ENCODE data around the gene MYBPHL. TPM values are rescaled to one million over a fixed set of nuclear protein-coding genes. Genes with fewer than 3 reads are reported as not detected.

The MYBPHL gene
- total and polyA plus RNA-seq, 12 donors, result 0.23 to 2.7 (median 0.51) TPM; not detected in 1

DNA sequence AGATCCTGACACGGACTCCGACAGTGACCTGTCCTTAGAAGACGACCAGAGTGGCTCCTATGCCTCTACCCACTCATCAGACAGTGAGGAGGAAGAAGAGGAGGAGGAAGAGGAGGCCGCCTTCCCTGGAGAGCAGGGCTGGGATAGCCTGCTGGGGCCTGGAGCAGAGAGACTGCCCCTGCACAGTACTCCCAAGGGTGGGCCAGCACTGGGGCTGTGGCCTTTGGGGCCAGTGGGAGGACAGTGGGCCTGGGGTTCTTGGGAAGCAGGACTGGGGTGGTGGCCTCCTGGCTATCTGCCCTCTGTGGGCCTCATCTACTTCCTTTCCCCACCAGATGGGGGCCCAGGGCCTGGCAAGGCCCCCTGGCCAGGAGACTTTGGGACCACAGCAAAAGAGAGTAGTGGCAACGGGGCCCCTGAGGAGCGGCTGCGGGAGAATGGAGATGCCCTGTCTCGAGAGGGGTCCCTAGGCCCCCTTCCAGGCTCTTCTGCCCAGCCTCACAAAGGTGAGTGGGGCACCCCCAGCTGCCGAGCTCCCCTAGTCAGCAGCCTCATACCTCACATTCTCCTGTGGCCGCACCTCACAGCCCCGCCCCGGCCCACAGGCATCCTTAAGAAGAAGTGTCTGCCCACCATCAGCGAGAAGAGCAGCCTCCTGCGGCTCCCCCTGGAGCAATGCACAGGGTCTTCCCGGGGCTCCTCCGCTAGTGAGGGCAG lies 33.8 kb downstream of the MYBPHL start:
- ATAC-seq (no peak), DNase-seq (no peak)
- peaks cover 0 to 11% (median 0%) of the 10 kb centered on the region in 9 donors for H3K4me1 ChIP-seq
- no peaks in the 10 kb centered on the region for H3K27me3 ChIP-seq
- no peak overlapping the region for H3K27ac ChIP-seq
- H3K9me3 ChIP-seq, result no peaks in the 10 kb centered on the region
- no peaks in the 10 kb centered on the region for H3K36me3 ChIP-seq
- TF ChIP-seq, protein P1, sequence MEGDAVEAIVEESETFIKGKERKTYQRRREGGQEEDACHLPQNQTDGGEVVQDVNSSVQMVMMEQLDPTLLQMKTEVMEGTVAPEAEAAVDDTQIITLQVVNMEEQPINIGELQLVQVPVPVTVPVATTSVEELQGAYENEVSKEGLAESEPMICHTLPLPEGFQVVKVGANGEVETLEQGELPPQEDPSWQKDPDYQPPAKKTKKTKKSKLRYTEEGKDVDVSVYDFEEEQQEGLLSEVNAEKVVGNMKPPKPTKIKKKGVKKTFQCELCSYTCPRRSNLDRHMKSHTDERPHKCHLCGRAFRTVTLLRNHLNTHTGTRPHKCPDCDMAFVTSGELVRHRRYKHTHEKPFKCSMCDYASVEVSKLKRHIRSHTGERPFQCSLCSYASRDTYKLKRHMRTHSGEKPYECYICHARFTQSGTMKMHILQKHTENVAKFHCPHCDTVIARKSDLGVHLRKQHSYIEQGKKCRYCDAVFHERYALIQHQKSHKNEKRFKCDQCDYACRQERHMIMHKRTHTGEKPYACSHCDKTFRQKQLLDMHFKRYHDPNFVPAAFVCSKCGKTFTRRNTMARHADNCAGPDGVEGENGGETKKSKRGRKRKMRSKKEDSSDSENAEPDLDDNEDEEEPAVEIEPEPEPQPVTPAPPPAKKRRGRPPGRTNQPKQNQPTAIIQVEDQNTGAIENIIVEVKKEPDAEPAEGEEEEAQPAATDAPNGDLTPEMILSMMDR (IDR thresholded peaks at IDR 0.05), result no peak
- WGBS, 2 donors, result 86 to 90% methylated on average over 16 of the region's 16 CpGs
- intact Hi-C loops (cut with DNase I), result loop anchor here in 1 of 10 donors (10.0 kb wide), 1 partner anchor 252 kb away; no protein-coding TSS in a partner anchor
- no peak overlapping the region for H3K4me3 ChIP-seq

DNA sequence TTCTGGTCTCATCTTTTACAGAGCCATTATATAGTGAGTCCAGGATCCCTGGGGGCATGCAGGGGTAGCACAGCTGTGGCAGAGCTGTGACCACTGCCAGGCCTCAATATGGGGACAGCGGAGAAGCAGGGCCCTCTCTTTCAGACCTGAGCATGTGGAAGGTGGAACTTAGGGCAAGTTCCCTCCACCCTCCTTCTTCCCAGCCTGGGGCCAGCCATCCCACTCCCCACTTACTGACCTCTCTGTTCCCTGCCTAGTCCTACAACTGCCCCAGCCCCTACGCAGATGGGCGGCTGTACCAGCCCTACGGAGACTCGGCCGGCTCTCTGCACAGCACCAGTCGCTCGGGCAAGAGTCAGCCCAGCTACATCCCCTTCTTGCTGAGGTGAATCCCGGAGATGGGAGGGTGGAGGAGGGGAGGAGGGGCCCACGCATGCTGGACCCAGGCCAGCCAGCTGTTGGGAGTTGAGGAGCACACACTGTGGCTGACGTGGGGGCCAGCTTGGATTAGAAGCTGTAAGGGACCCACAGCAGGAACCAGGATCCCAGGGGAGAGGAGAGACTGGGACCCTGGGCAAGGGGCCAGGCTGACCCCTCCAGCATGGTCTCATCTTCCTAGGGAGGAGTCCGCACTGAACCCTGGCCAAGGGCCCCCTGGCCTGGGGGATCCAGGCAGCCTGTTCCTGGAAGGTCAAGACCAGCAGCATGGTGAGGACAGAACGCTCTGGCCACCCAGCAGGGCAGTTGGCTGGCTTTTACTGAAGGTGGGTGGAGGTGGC lies 34.6 kb downstream of the MYBPHL start:
- TF ChIP-seq, protein P1 (IDR thresholded peaks at IDR 0.05), result no peak
- H3K27me3 ChIP-seq, result no peaks in the 10 kb centered on the region
- no peaks in the 10 kb centered on the region for H3K9me3 ChIP-seq
- no peak overlapping the region for H3K27ac ChIP-seq
- intact Hi-C loops (cut with DNase I), result loop anchor here in 1 of 10 donors (10.0 kb wide), 1 partner anchor 253 kb away; no protein-coding TSS in a partner anchor
- peak in 1 of 2 donors; percentile 56 for DNase-seq
- 76 to 86% methylated on average over 13 of the region's 13 CpGs for WGBS, 2 donors
- H3K36me3 ChIP-seq, result no peaks in the 10 kb centered on the region
- peak in 2 of 8 donors; percentile 19 to 38 for ATAC-seq
- H3K4me1 ChIP-seq, result peaks cover 0 to 5% (median 0%) of the 10 kb centered on the region in 9 donors
- H3K4me3 ChIP-seq, result no peak overlapping the region

DNA sequence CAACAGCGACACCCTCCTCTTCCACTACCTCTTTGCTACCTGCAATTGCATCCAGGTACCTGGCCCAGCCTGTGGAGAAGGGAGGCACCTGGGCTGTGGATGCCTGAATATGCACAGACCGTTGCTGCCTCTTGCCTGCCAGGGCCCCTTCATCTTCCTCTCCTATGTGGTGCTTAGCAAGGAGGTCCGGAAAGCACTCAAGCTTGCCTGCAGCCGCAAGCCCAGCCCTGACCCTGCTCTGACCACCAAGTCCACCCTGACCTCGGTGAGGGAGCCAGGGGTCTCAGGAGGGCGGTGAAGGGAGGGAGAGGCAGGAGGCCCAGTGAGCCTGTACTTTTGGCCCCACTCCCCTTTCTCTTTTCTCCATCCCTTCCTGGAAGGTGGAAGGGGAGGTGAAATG lies 35.4 kb downstream of the MYBPHL start:
- ATAC-seq (no peak), DNase-seq (no peak)
- TF ChIP-seq, protein P1 (IDR thresholded peaks at IDR 0.05), result no peak
- Histone ChIP-seq H3K4me1 (peaks cover 0 to 4% (median 0%) of the 10 kb centered on the region in 9 donors), H3K27me3 (no peaks in the 10 kb centered on the region), H3K27ac (no peak overlapping the region), H3K9me3 (no peaks in the 10 kb centered on the region), H3K4me3 (no peak overlapping the region), H3K36me3 (no peaks in the 10 kb centered on the region)
- intact Hi-C loops (cut with DNase I), result loop anchor here in 1 of 10 donors (10.0 kb wide), 1 partner anchor 253 kb away; no protein-coding TSS in a partner anchor
- 87 to 94% methylated on average over 6 of the region's 6 CpGs for WGBS, 2 donors

DNA sequence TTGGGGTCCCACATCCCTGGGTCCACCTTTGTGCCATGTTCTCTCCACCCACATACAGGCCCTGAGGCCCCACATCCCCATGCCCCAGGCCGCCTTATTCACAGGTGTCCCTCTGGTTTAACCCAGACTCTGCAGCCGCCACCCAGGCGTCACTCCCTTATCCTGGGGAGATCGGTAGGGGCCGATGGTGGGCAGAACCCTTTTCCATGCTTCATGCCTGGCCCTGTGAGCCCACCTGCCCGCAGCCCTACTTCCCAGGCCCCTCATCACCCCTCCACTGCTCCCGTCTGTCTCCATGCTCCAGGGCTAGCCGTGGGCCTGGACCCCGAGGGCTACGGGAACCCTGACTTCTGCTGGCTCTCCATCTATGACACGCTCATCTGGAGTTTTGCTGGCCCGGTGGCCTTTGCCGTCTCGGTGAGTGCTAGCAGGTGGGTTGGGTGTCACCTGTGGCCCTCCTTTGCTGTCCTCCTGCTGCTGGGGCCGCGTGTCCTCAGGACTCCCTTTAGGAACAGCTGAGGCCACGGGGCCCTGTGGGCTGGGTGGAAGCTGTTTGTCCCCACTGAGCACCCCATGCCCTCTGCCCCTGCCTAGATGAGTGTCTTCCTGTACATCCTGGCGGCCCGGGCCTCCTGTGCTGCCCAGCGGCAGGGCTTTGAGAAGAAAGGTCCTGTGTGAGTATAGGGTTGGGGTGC lies 36.0 kb downstream of the MYBPHL start:
- intact Hi-C loops (cut with DNase I), result loop anchor here in 1 of 10 donors (10.0 kb wide), 1 partner anchor 254 kb away; no protein-coding TSS in a partner anchor
- Histone ChIP-seq H3K27ac (no peak overlapping the region), H3K36me3 (no peaks in the 10 kb centered on the region), H3K4me3 (no peak overlapping the region), H3K9me3 (no peaks in the 10 kb centered on the region), H3K27me3 (no peaks in the 10 kb centered on the region), H3K4me1 (peaks cover 0 to 4% (median 0%) of the 10 kb centered on the region in 9 donors)
- TF ChIP-seq, protein P1 (IDR thresholded peaks at IDR 0.05), result no peak
- WGBS, 2 donors, result 91 to 95% methylated on average over 19 to 20 of the region's 20 CpGs
- ATAC-seq (no peak), DNase-seq (no peak)

All from heart right ventricle (tissue), 16 donors.